Left kidney (tissue), 2 donors: ENCODE results near the gene MLST8. TPM values are rescaled to one million over a fixed set of nuclear protein-coding genes. Genes with fewer than 3 reads are reported as not detected.
A peak's percentile ranks its signal among the peaks of the same experiment; 100 is the strongest.

Experiments used
- DNase-seq: peaks from one replicate; pipeline ENCODE4 v3.0.0-alpha.2; 2013
- polyA plus RNA-seq: library from polyadenylated mRNA; unstranded; fragments of 120-200 nt; gene quantifications from one replicate; pipeline ENCODE4 v1.2.1, GENCODE V29; 2013; ENCODE audit not compliant: insufficient read length

Gene MLST8
- polyA plus RNA-seq, 1 donor, result 39.7 TPM

- DNase-seq, result no peak
Measured at GRCh38 chr16:2207872-2208271, 2.6 kb downstream of the MLST8 start.

GRCh38 chr16:2208308-2208707, 3.1 kb downstream of the MLST8 start:
- no peak for DNase-seq

GRCh38 chr16:2208772-2209171, 3.5 kb downstream of the MLST8 start:
- DNase-seq, result no peak

- DNase-seq, result no peak
Measured at GRCh38 chr16:2209258-2210008, 4.2 kb downstream of the MLST8 start.

- no peak for DNase-seq
Measured at GRCh38 chr16:2210009-2210332, 4.7 kb downstream of the MLST8 start.

GRCh38 chr16:2210386-2211365, 5.4 kb downstream of the MLST8 start, which contains the start of gene BRICD5:
BRICD5 (minus strand) TSS chr16:2210863; CDS start chr16:2210833, 30 bp downstream.
- no peak for DNase-seq

GRCh38 chr16:2211923-2212347, 6.7 kb downstream of the MLST8 start:
- no peak for DNase-seq

- no peak for DNase-seq
Measured at GRCh38 chr16:2212362-2213324, 7.4 kb downstream of the MLST8 start.

- no peak for DNase-seq
Measured at GRCh38 chr16:2213817-2214718, 8.8 kb downstream of the MLST8 start.

GRCh38 chr16:2214719-2214968, 9.4 kb downstream of the MLST8 start, which contains the start of gene PGP:
PGP (minus strand) TSS chr16:2214840; CDS start chr16:2214777, 63 bp downstream.
- DNase-seq, result no peak

- no peak for DNase-seq
Measured at GRCh38 chr16:2216330-2216729, 11.1 kb downstream of the MLST8 start.

GRCh38 chr16:2223221-2223941, 18.1 kb downstream of the MLST8 start, which contains the start of gene E4F1:
E4F1 (plus strand) TSS chr16:2223591; CDS start chr16:2223614, 23 bp downstream.
- peak; percentile 98 for DNase-seq

- DNase-seq, result no peak
Measured at GRCh38 chr16:2223942-2224486, 18.8 kb downstream of the MLST8 start.

- no peak for DNase-seq
Measured at GRCh38 chr16:2226245-2226793, 21.1 kb downstream of the MLST8 start.

GRCh38 chr16:2226918-2227317, 21.7 kb downstream of the MLST8 start:
- DNase-seq, result no peak

GRCh38 chr16:2228161-2228824, 23.0 kb downstream of the MLST8 start:
- no peak for DNase-seq

- DNase-seq, result no peak
Measured at GRCh38 chr16:2229091-2229490, 23.8 kb downstream of the MLST8 start.

- DNase-seq, result no peak
Measured at GRCh38 chr16:2229632-2230250, 24.5 kb downstream of the MLST8 start.
